GM18498 (cell line): ENCODE results near the gene XRCC6.
"Not testable (repeated sequence)": the region's sequence is repeated elsewhere in the genome, so short reads cannot be mapped to it uniquely, and the experiment has no call there.

Source experiments
- ATAC-seq: cut with Tn5 transposase; IDR thresholded peaks from one replicate; pipeline ENCODE4 v1.9.1; 2021; ENCODE audit warnings: mild to moderate bottlenecking, moderate library complexity; ENCODE audit not compliant: unreplicated experiment

The XRCC6 gene

DNA sequence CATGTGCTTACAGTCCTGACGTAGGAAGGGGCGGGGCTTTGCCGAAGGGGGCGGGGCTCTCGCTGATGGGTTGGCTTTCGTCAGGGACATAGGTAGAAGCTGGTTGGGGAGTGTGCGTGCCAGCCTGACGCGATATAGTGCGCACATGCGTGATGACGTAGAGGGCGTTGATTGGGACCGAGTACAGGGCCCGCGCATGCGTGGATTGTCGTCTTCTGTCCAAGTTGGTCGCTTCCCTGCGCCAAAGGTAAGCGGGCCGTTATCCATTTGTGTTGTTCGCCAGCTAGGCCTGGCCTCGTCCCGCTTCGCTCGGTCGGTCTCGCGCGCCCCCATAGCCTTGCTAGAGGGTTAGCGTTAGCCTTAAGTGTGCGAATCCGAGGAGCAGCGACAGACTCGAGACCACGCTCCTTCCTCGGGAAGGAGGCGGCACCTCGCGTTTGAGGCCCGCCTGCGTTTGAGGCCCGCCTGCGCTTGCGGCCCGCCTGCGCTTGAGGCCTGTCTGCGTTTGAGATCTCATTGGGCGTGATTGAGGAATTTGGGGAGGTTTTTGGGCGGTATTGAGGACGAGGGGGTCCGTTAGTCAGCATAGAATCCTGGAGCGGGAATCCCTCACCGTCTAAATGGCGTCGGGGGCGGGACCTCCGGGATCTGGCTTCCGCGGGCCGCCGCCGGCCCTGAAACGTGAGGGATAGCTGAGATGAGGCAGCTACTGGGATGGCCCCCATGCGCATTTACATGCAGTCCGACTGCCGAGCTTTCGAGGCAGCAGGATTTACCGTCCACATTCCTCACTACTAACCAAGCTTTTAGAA lies at the start of gene XRCC6:
Gene XRCC6 (plus strand): TSS at position 197 of the 812 bp plus-strand sequence. CDS start 710 bp downstream, outside the sequence.
- ATAC-seq: peak; percentile 81

- no peak for ATAC-seq
These were observed 49.3 kb upstream of the XRCC6 start for GRCh38 chr22:41571786-41572185.

DNA sequence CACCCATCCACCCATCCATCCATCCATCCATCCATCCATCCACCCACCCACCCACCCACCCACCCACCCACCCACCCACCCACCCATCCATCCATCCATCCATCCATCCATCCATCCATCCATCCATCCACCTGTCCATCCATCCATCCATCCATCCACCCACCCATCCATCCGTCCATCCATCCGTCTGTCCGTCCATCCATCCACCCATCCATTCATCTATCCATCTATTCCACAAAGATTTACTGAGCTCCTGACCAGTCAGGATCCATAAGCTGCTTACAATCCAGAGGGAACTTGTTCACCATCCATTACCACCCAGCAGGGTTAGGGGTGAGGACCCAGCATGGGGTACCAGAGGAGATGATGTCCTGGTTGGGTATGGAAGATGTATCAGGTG lies 48.8 kb upstream of the XRCC6 start:
- not testable (repeated sequence) for ATAC-seq

- no peak for ATAC-seq
These were observed 47.4 kb upstream of the XRCC6 start for GRCh38 chr22:41573677-41574076.

GRCh38 chr22:41574847-41575381 lies 46.2 kb upstream of the XRCC6 start:
- no peak for ATAC-seq

- no peak for ATAC-seq
These were observed 45.6 kb upstream of the XRCC6 start for GRCh38 chr22:41575533-41575932.

GRCh38 chr22:41576877-41577276 lies 44.2 kb upstream of the XRCC6 start:
- ATAC-seq: no peak

DNA sequence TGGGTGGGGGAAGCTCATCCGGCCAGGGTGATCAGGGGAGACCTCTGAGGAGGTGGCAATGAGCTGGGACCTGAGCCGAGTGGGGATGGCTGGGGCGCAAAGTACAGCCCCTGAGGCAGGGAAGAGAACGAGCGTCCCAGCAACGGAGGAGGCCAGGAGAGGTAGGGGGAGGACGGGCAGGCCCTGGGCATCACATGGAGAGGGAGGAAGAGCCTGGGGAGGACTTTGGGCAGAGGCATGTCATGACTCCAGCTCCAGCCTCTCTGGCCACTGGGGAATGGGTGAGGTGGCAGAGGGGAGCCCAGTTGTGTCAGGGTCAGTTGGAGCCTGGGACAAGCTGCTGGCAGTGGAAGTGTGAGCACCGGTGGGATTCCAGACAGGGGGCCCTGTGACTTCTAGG lies 43.0 kb upstream of the XRCC6 start:
- no peak for ATAC-seq

- ATAC-seq: no peak
These were observed 42.3 kb upstream of the XRCC6 start for GRCh38 chr22:41578818-41579217.

- ATAC-seq: no peak
These were observed 41.6 kb upstream of the XRCC6 start for GRCh38 chr22:41579297-41579996.

- ATAC-seq: no peak
These were observed 41.1 kb upstream of the XRCC6 start for GRCh38 chr22:41579997-41580355.

GRCh38 chr22:41582694-41583093 lies 38.4 kb upstream of the XRCC6 start:
- no peak for ATAC-seq

DNA sequence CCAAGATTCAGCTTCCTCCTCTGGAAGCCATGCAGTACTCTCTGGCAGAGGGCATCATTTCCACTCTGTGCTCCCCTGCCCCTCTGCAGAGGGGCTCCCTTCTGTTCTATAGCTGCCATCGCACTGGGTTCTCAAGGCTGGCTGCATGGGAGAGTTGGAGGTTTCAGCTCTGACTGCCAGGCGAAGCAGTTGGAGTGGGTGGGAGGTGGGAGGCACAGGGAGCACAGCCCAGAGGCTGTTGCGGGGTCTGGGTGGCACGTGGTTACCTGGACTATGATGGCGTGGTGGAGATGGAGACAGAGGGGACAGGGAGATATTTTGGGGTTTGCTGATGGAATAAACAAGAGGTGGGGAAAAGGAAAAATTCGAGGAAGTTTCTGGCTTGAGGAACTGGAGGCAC lies 36.2 kb upstream of the XRCC6 start:
- ATAC-seq: no peak

DNA sequence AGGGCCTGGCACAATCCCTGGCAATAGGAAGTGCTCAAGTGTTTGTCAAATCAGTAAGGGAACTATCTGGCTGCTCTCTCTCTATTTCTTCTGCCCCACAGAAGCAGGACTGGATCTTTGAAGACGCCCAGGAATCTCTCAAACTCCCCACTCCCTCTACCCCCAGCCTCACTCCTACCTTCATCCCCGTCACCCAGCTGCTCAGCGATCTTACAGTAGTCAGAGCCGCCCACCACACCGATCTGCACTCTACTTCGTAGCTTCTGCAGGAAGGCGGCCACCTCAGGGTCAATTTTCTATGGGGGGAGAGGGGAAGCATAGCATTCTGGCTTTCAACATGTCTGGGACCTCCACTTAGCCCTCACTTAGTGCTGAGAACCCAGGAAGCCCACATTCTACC lies 35.2 kb upstream of the XRCC6 start:
- ATAC-seq: no peak

- ATAC-seq: no peak
These were observed 33.8 kb upstream of the XRCC6 start for GRCh38 chr22:41587347-41587723.

DNA sequence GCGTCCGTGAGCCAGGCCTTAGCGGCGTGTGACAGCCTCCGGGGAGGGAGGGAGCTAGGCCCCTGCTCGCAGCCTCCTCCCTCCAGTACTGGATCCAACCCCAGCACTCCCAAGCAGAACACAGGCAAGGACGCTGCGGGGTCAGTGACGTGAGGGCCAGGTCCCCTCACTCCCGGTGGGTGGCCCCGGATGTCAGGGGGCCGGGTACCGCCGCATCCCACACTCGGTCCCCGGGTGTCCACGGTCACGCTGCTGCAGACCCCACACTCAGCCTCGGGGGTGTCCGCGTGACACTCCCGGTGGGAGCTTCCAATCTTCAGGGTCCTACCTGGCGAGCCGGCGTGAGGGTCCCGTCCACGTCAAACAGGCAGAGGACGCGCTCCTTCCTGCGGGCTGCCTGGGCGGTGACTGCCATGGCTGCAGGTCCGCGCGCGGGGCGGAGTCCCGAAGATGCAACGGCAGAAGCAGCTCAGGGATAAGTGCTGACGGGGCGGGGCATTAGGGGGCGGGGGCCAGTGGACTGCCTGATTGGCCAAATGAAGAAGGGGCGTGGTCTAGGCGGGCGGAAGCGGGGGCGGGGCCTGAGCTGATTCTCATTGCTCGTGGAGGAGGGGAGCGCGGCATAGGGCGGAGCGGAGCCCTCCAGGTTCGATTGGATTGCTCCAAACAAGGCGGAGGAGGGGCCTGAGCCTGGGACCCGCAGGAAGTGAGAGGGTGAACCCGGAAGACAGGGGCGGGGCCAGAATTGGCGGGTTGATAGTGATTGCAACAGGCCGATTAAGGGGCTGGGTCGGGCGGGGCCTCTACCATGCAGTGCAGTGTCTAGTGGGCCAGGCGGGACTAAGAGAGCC lies 31.5 kb upstream of the XRCC6 start, which contains the start of gene PMM1:
Gene PMM1 (minus strand): TSS at position 450 of the 851 bp plus-strand sequence. CDS start 35 bp downstream, at position 415.
- peak; percentile 87 for ATAC-seq

DNA sequence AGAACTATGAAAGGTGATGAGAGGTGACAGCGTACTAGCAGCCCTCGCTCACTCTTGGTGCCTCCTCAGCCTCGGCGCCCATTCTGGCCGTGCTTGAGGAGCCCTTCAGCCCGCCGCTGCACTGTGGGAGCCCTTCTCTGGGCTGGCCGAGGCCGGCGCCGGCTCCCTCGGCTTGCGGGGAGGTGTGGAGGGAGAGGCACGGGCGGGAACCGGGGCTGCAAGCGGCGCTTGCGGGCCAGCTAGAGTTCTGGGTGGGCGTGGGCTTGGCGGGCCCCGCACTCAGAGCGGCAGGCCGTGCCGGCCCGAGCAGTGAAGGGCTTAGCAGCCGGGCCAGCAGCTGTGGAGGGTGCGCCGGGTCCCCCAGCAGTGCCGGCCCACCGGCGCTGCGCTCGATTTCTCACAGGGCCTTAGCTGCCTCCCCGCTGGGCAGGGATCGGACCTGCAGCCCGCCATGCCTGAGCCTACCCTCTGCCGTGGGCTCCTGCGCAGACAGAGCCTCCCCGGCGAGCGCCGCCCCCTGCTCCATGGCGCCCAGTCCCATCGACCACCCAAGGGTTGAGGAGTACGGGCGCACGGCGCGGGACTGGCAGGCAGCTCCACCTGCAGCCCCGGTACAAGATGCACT lies 27.6 kb upstream of the XRCC6 start:
- not testable (repeated sequence) for ATAC-seq

GRCh38 chr22:41595703-41596102 lies 25.4 kb upstream of the XRCC6 start:
- ATAC-seq: no peak

DNA sequence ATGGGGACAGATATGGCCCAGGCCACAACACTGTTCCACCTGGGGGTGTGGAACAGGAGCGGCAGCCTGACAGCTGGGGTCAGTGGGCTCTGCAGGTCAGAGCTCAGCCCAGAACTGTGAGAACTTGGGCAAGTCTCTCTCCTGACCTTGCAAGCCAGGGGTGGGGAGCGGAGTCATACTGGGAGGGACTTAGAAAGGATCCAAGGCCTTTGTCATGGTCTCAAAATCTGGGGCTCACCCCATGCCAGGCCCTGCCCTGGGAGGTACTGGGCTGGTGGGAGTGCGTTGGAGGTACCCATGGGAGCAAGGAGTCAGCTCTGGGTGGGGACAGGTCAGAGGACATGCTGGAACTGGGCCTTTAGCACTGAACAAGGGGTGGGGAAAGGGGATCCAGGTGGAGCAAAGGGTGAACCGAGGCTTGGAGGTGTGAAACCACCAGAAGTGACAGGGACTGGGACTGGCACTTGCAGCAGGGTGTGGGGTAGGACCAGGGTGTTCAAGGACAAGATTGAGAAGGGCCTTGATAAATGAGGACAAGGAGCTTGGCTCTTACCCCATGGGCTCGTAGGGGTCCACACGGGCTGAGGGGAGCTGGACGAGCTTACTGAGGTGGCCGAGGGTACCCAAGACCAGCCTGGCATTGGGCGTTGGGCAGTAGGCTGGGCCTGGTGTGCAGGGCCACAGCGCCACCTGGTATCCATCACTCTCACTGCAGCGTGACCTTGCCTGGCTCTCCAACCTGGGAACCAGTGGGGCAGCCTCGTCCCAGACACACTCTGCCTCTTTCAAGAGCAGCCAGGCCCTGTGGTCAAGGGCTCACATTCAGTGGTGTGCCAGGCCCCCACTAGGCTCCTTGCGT lies 24.1 kb upstream of the XRCC6 start:
- ATAC-seq: no peak

GRCh38 chr22:41597635-41597953 lies 23.5 kb upstream of the XRCC6 start:
- no peak for ATAC-seq
